ENCODE measurements around the gene ERAP2. TPM values are rescaled to one million over a fixed set of nuclear protein-coding genes. Genes with fewer than 3 reads are reported as not detected.

The ERAP2 gene
- total RNA-seq, 6 donors from 2014 or later: 19.9 to 24.8 (median 22.1) TPM

DNA sequence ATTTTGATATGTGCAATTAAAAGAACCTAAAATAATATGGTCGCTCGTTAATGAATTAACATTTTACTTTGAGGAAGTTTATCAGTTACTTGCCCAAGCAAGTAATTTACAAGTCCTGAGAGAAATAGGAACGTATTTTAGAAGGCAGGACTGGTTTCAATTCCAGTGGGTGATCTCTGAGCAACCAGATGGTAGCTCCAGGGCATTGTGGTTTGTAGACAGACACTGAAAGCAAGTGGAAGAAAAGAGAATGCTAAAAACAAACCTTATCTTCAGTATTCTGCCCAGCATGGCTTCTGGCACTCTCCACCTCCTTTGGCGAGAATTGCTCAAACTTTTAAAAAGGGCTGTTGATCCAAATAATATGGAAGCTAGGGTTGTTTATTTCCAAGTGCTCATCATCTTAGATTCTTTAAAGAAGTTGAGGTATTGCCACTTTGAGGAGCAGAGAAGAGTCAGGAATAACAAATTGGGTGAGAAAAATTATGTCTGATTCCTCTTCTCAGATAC, 31.8 kb upstream of the ERAP2 start:
- 80 to 88% methylated on average over 4 of the region's 4 CpGs for WGBS, 2 donors
- Histone ChIP-seq H3K27ac (no peak overlapping the region), H3K4me3 (no peak overlapping the region), H3K27me3 (no peaks in the 10 kb centered on the region), H3K36me3 (no peaks in the 10 kb centered on the region), H3K4me1 (peaks cover 0 to 1% (median 0%) of the 10 kb centered on the region in 4 donors), H3K9me3 (no peaks in the 10 kb centered on the region)
- TF ChIP-seq POLR2AphosphoS5 (IDR thresholded peaks at IDR 0.05) (no peak), CTCF (IDR thresholded peaks at IDR 0.05) (no peak), EP300 (IDR thresholded peaks at IDR 0.05) (no peak), POLR2A (IDR thresholded peaks at IDR 0.05) (no peak)
- no peak for ATAC-seq (ENCODE audit: low FRiP score in 2 of 2)
- DNase-seq: no peak

- 78 to 80% methylated on average over 7 of the region's 7 CpGs for WGBS, 2 donors
- H3K4me1 ChIP-seq: no peaks in the 10 kb centered on the region
These were observed 24.8 kb upstream of the ERAP2 start for GRCh38 chr5:96851312-96852062.

DNA sequence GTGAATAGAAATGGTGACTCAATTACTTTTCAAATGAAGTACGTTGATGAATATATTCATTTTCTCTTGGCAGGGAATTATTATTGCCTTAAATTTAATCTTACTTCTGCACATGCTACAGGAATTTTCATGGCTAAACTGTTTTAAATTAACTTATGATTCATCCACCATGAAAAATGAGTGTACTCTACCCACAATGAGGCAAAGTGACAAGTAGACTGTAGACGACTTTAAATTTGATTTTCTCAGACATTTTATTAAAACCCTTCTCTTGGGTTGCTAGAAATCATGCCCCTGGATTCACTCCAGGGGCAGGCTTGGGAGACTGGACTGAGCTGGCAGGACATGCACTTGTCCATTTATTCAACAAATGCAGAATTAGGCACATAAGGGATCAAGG, 23.5 kb upstream of the ERAP2 start:
- no peaks in the 10 kb centered on the region for H3K4me1 ChIP-seq
- H3K4me3 ChIP-seq: no peak overlapping the region
- no peak overlapping the region for H3K27ac ChIP-seq
- 84 to 88% methylated on average over 2 of the region's 2 CpGs for WGBS, 2 donors
- no peaks in the 10 kb centered on the region for H3K36me3 ChIP-seq
- DNase-seq (no peak), ATAC-seq (ENCODE audit: low FRiP score in 2 of 2) (no peak)
- no peaks in the 10 kb centered on the region for H3K27me3 ChIP-seq
- TF ChIP-seq CTCF (IDR thresholded peaks at IDR 0.05) (no peak), EP300 (IDR thresholded peaks at IDR 0.05) (no peak), POLR2A (IDR thresholded peaks at IDR 0.05) (no peak), POLR2AphosphoS5 (IDR thresholded peaks at IDR 0.05) (no peak)
- no peaks in the 10 kb centered on the region for H3K9me3 ChIP-seq

More at GRCh38 chr5:96851312-96852062, 24.8 kb upstream of the ERAP2 start:
- Histone ChIP-seq H3K36me3 (no peaks in the 10 kb centered on the region), H3K27ac (no peak overlapping the region), H3K9me3 (no peaks in the 10 kb centered on the region), H3K27me3 (no peaks in the 10 kb centered on the region), H3K4me3 (no peak overlapping the region)
- ATAC-seq (ENCODE audit: low FRiP score in 2 of 2) (no peak), DNase-seq (no peak)
- TF ChIP-seq EP300 (IDR thresholded peaks at IDR 0.05) (no peak), POLR2A (IDR thresholded peaks at IDR 0.05) (no peak), POLR2AphosphoS5 (IDR thresholded peaks at IDR 0.05) (no peak)

- 91 to 96% methylated on average over 1 of the region's 1 CpG for WGBS, 2 donors
- Histone ChIP-seq H3K36me3 (no peaks in the 10 kb centered on the region), H3K27ac (no peak overlapping the region), H3K27me3 (no peaks in the 10 kb centered on the region), H3K9me3 (no peaks in the 10 kb centered on the region), H3K4me3 (no peak overlapping the region), H3K4me1 (no peaks in the 10 kb centered on the region)
- TF ChIP-seq POLR2A (IDR thresholded peaks at IDR 0.05): no peak
- TF ChIP-seq EP300 (IDR thresholded peaks at IDR 0.05): no peak
- no peak for TF ChIP-seq CTCF (IDR thresholded peaks at IDR 0.05)
- TF ChIP-seq POLR2AphosphoS5 (IDR thresholded peaks at IDR 0.05): no peak
- ATAC-seq (ENCODE audit: low FRiP score in 2 of 2): no peak
- no peak for DNase-seq
These were observed 22.2 kb upstream of the ERAP2 start for GRCh38 chr5:96854067-96854466.

- Histone ChIP-seq H3K9me3 (no peaks in the 10 kb centered on the region), H3K27ac (peak overlapping the region in 1 of 4 donors; percentile 13), H3K27me3 (no peaks in the 10 kb centered on the region), H3K4me1 (no peaks in the 10 kb centered on the region), H3K36me3 (no peaks in the 10 kb centered on the region), H3K4me3 (no peak overlapping the region)
- DNase-seq (peak in 1 of 2 donors; percentile 37), ATAC-seq (ENCODE audit: low FRiP score in 2 of 2) (peak in 1 of 2 donors; percentile 60)
- WGBS, 2 donors: 55 to 71% methylated on average over 6 of the region's 6 CpGs
- TF ChIP-seq EP300 (IDR thresholded peaks at IDR 0.05) (peak in 1 of 4 donors; percentile 37), CTCF (IDR thresholded peaks at IDR 0.05) (no peak)
These were observed 21.0 kb upstream of the ERAP2 start for GRCh38 chr5:96855031-96855872.
